NCI-H128 (cell line): ENCODE measurements around the gene FANCG.

Experiments used
- DNase-seq: peaks from one replicate; lab custom pipeline; 2025; ENCODE audit not compliant: unreplicated experiment; lab: John Stamatoyannopoulos, UW

Gene FANCG

DNA sequence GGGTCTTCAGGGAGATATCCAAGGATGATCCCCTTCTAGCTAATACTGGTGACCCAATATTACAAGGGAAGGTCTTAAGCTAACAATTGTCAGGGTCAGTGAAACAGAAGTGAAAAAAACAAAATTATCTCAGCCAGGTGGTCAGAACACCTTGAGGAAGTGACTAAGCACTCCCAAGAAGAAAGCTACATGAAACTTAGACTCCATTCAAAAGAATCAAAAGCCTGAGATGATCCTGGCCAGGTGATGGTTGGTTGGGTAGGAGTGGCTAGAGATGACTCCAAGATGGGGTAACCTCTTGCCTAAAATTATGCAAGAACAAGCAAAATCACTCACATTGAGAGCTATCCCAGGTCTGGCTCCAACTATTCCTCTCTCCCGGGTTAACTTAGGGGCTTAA lies 12.7 kb downstream of the FANCG start:
- DNase-seq: no peak

DNA sequence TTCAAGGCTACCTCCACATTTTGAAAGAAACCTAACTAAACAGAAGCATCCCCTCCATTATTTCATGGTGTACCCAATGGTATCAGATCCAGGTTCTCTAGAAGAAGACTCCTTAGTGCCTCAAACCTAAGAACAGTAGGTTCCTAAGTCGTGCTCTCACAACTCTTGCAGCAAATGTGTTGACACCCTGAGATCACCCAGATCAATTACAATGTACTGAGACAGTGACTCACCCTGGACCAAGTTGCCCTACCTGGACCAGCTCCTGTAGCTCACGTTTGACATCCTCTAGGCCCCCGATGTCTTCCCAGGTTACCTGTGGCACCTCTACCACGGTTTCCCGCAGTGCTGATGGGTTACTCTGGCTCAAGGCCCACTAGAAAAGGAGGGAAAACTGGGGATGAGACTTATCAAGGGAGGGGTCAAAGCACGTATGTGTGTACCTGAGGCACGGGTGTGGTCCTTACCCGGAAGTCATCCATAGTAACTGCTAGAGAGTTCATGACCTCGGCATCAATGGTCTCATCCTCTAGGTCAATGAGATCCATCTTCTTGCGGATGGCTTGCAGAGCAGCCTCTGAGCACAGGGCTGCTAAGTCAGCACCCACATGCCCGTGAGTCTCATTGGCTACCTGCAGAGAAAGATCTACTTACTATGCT lies 19.1 kb downstream of the FANCG start:
- no peak for DNase-seq

DNA sequence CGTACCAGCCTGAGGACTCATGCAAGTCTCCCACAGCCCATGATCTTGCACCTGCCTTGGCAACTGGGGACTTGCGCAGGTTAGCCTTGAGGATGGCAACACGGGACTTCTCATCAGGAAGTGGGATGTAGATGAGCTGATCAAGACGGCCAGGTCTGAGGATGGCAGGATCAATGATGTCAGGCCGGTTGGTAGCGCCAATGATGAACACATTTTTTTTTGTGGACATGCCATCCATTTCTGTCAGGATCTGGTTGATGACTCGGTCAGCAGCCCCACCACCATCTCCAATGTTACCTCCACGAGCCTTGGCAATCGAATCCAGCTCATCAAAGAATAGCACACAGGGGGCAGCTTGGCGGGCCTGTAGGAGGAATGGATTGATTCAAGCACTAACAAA lies 20.3 kb downstream of the FANCG start:
- DNase-seq: no peak

DNA sequence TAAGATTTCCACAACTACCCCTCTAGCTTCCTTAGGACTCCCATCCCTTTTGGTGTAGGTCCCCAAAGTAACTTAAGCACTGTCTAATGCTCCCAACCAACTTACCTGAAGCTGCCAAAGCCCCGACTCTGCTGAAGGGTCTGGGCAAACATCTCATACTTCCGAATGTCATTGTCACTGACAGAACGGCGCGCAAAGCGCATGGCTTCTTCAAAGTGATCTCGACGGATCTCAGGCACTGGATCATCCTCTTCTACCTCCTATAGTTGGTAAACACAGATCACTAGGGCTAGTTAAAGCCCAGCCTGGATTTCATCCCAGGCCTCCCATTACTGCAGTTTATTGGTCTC lies 22.5 kb downstream of the FANCG start:
- no peak for DNase-seq

DNA sequence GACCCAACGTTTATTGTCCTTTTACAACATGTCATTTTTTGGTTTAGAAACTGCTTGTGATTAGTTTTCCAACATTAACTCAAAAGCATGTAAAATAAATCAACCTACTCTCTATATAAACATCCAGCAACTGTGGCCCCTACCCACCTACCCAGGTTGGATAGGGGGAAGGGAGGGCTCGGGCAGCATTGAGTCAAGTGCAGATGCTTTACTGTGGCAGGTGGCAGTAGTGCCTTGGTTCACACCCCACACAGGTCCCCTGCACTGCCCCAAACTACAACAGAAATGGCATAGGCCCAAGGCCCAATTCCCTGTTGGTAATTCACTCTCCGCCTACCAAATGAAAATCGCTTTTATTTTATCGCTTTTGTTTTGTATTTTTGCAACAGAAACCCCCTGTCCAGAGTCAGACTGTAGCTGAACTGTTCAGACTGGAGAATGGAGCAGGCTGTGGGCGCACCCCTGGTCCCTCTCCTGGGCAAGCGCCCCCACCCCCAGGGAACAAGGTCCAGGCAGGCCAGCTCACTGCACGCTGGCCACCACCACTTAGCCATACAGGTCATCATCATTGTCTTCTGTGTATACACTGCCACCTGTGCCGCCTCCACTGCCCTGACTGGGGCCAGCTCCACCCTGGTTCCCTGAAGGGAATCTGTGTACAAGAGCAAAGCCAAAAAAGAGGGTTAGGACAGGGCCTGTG lies 23.0 kb downstream of the FANCG start:
- DNase-seq: no peak

DNA sequence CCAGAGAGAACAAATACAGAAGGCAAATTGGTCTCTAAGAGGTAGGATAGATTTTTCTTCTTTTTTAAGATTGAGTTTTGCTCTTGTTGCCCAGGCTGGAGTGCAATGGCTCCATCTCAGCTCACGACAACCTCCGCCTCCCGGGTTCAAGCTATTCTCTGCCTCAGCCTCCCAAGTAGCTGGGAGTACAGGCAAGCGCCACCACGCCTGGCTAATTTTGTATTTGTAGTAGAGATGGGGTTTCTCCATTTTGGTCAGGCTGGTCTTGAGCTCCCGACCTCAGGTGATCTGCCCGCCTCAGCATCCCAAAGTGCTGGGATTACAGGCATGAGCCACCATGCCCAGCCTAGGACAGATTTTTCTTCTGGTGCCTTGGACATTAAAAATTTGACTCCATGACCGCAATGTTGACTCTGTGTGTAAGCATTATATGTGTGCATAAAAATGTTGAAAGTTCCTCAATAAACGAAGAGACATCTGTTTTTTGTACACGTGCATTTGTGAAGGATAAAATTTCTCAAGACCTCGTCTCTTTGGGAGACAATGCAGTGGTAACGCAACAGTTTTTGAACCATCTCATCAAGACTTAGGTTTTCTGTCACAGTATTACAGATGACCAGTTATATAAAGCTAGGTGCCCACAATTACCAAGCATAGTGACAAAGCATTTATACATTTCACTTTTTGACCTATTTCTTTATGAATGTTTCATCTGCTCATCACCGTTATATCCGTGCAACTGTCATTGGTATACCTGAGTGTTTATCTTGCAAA lies 24.7 kb downstream of the FANCG start:
- DNase-seq: no peak

DNA sequence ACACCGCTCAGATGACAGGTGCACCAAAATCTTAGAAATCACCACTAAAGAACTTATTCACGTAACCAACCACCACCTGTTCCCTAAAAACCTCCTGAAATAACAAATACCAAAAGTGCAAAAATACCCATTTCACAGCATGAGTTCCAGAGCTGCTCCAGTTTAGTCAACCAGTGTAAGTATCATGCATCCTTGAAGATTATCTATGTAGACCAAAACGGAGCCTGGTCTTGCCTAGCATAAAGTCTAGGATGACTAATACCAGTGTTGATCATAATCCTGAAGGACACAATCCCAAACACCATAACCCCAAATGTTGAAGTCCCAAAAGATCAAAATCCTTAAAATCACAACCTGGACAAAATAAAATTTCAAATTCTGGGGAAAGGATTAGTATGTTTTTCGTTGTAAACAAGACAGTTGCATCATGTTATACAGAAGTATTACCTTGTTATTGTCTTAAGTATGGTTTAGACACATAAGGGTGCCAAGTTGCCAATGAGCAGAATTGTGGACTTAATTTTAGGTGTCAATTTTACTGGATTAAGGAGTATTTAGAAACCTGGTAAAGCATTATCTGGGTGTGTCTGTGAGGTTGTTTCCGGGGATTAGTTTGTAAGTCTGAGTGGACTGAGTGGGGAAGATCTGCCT lies 25.4 kb downstream of the FANCG start:
- DNase-seq: no peak

DNA sequence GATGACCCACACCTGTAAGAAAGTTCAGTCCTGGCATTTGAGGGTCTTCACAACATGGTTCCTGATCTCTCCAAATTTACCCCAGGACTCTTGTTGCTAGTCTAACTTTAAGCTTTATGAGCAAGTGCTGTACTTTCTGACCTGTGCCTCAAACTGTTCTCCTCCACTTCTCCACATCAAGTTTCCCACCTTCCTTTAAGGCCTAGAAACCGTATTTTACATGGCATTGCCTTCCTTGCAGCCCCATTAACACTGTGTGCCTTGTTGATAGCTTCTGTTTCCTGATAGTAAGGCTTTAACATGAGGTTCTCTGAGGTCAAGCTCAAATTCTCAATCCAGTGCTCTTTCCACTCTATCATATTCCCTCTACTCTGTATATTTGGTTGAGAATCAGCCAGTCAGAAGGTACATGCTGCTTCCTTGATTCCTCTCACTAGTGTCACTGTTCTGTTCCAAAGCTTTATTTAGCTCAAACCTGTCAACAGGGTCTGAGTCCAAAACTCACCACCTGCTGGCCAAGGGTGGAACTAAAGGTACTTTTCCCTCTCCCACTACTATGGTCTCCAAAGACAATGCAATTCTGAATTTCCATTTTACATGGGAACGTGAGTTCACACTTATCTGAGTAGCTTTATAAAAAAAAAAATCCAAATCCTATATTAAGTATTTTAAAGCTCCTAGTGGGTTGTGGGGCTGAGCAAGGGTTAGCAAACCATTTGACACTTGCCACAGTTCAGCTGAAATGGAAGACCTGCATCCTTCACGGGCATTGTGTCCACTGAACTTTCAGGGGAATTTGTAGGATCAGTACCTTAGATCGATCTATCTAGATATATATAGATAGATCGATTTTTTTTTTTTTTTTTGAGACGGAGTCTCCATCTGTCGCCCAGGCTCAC lies 28.4 kb downstream of the FANCG start:
- no peak for DNase-seq

DNA sequence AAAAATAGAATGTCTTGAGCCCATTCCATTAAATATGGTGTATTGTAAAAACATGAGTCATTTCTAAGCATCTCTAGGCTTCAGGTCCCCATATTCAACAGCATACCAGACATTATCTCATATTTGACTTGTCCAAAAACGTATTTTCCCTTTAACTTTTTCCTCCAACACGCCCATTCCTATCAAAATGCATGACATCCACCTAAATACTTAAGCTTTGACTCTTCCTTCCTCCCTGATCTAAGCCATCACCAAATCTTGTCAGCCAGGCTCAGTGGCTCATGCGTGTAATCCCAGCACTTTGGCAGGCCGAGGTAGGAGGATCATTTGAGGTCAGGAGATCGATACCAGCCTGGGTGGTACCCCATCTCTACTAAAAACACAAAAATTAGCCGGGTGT lies 31.2 kb downstream of the FANCG start:
- no peak for DNase-seq

DNA sequence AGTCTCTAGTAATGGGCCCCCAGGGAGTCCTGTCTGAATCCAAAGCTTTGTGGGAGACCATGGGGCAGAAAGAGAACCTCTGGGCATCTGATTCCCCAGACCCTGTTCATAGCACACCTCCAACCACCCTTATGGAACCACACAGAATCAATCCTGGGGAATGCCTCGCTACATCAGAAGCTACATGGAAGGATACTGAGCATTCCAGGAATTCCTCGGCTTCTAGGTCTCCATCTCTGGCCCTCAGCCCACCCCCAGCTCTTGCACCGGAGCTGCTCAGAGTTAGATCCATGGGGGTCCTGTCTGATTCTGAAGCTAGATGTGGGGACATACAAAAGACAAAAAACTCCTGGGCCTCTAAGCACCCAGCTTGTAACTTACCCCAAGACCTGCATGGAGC lies 35.7 kb downstream of the FANCG start:
- DNase-seq: no peak

DNA sequence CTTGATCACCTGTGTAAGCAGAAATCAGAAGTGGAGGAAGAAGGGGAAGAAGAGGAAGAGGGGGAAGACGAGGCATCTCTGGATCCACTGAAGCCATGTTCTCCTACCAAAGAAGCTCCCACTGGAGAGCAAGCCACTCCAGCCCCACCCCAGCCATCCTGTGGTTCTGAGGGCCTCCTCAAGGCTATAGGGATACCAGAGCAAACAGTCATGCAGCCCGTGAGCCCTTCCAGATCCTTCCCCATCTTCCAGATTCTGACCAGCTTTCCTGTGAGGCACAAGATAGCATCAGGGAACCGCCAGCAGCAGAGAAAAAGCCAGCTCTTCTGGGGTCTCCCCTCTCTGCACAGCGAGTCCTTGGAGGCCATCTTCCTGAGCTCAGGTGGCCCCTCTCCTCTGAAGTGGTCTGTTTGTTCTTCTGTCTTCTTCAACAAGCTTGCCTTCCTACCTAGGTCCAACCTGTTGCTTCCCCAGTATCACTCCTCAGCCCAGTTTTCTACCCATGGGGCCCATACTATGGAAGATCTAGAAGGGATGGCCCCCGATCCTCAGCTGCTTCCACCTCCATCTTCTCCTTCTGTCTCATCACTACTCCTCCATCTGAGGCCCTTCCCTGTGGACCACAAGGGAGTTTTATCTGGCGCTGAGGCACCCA lies 36.7 kb downstream of the FANCG start:
- no peak for DNase-seq

DNA sequence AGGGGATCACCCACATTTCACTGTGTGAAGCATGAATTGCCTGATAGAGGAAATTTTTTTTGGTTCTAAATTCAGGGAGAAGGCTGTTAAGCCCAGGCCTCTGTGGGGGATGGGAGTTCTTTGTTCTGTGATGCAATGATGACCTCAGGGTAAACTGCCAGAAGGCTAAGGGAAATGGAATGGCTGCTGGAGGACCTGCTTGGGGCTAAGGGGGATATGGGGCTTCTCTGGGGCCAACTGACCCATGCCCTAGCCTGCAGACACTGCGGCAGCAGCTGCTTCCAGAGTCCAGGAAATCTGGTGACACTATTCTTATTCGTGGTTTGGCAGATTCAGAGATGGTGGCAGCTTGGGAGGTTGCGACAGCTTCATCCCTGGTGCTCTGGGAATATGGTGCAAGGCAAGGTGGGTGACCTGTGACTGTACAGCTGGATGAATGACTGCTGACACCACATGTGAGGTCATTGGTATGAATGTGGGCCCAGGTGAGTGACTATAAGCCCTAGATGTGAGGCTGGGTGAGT lies 37.6 kb downstream of the FANCG start:
- DNase-seq: no peak

DNA sequence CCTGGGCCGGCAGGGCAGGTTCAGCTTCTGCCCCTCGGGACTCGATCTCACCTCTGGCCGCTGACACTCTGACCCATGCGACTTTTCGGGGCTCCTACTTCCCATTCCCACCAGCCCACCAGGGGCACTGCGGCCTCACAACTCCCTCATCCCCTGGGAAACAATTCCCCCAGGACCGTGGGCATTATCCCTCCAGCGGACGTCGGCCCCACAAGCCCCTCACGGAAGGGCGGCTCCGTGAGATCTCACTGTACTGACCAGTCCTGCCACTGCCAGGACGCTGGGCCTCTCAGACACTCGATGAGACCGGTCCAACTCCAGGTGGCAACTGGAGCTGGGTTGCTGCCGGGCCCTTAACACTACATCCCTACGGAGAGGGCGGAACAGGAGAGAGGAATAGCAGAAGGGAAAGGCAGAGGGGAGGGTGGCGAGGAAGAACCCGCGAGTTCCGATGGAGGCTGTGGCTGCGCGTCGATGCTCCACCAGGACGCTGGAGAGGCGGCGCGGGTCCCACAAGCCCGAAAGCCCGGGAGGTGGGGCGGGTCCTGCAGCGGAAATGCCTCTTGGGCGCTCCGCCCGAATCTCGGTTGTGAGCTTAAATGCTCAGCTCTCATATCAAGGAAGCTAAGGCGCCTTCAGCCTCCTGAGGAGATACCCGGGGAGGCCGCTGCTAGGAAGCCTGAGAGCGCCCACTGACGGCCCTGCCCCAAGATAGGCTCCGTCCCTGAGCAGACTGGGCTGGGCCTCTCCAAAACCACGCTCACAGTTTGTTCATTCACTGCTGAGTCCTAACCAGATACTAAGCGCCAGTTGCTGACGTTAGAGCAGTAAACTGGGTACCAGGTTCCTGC lies 43.7 kb downstream of the FANCG start:
- DNase-seq: no peak

DNA sequence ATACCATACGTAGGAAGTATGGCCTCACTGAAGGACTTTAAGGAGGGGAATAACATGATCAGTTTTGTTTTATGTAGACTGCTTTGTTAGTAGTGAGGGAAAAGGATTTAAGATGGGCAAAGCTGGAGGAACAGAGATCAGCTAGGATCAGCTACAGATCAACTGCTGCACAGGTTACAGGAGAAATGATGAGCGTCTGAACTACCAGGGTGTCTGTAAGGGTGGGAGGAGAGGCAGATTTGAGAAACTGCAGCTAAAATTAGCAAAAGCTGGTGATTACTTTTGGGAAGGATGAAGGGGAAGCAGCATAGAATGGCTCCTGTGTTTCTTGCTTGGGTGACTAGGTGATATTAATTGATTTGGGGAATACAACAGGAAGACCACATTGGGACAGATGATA lies 46.6 kb downstream of the FANCG start:
- no peak for DNase-seq

DNA sequence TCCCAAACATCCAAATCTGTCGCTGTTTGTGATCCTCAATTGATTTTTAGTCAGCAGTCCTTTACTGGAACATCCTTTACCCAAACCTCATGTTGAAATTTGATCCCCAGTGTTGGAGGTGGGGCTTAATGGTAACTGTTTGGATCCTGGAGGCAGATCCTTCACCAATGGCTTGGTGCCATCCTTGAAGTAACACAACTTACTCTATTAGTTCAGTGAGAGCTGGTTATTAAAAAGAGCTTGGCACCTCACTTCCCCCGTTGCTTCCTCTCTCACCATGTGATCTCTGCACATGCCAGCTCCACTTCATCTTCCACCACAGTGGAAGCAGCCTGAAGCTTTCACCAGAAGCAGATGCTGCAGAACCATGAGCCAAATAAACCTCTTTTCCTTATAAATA lies 49.9 kb downstream of the FANCG start:
- no peak for DNase-seq

DNA sequence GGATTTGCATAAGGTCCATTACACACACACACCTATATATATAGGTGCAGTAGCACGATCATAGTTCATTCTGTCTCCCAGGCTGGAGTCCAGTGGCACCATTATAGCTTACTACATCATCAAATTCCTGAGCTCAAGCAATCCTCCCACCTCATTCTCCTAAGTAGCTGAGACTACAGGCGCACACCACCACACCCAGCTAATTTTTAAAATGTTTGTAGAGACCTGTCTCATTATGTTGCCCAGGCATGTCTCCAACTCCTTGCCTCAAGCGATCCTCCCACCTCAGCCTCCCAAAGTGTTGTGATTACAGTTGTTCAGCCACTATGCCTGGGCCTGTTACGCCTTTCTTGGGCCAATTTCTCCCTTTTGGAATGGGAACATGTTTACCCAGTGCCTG lies 50.5 kb downstream of the FANCG start:
- DNase-seq: no peak

DNA sequence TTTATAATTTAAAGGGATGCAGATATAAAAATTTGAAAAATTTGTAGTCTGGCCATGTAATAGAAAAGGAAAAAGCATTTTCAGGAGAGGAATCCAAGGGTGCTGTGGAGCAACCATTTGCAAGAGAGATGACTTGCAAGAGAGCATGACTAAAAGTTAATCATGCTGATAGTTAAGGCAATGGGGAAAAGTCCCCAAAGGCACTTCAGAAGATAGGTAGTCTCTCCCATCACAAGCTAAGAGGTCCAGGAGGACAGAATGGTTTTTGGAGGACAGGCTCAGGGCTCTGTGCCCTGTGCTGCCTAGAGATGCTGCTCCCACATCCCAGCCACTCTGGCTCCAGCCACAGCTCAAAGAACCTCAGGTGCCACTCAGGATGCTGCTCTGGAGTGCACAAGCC lies 51.4 kb downstream of the FANCG start:
- DNase-seq: no peak

DNA sequence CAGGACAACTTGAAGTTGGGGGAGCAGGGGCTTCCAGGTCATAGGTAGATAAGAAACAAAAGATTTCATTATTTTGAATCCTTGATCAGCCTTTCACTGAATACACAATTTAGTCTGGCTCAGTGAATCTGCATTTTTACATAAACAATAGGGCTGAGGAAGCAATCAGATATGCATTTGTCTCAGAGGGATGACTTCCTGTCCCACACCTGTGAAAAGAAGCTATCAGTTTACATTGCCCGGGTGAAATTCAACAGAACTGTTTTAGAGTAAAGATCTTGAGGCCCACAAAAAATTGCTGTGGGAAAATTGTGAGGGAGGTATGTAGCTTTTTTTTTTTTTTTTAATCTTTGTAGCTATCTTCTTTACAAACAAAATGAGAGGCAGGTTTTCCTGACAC lies 51.9 kb downstream of the FANCG start:
- DNase-seq: no peak

DNA sequence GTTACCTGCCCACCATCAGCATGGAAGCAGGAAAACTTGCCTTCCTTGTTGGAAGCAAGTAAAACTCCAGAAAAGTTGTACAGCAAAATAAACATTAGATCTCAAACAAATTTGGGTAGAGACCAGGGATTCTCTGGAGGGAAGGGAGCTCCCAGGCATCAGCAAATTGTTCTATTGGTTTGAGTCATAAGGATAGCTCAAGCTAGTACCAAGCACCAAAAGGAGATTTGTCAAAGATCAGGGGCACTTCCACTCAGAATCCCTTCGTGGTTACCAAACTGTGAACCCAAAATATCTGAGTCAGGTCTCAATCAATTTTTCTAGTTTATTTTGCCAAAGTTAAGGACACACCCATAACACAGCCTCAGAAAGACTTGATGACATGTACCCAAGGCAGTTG lies 52.4 kb downstream of the FANCG start:
- no peak for DNase-seq
